A549 (cell line): ENCODE results near the gene PKP4.

Source experiments
- EHMT2 ChIP-seq: fragments of 200-600 bp; sonication (generic); IDR thresholded peaks from 2 replicates; pipeline ENCODE4 v1.6.1; 2016; ENCODE audit warnings: antibody characterized with exemption, low read depth, mild to moderate bottlenecking, moderate library complexity
- EP300 ChIP-seq, 2 experiments: fragments of >200 bp; sonication (Bioruptor Twin); formaldehyde crosslinking; IDR thresholded peaks; 2 replicates in 1 of 2; 3 replicates in 1 of 2; pipeline ENCODE4 v1.6.1; 2016 to 2017
- GATA3 ChIP-seq: IDR thresholded peaks from 2 replicates; pipeline ENCODE4 v1.6.1; 2012; ENCODE audit warnings: borderline replicate concordance
- JUN ChIP-seq, 2 experiments: fragments of >200 bp; sonication (Bioruptor Twin); formaldehyde crosslinking; IDR thresholded peaks; 2 replicates in 1 of 2; 3 replicates in 1 of 2; pipeline ENCODE4 v1.6.1; 2016 to 2017
- MAFK ChIP-seq: fragments of 450-650 bp; IDR thresholded peaks from 2 replicates; pipeline ENCODE4 v1.6.1; 2014; ENCODE audit not compliant: partially characterized antibody
- POLR2A ChIP-seq: IDR thresholded peaks from 2 replicates; pipeline ENCODE4 v1.6.1; 2012; ENCODE audit warnings: mild to moderate bottlenecking, low read length
- RFX5 ChIP-seq: fragments of 450-650 bp; IDR thresholded peaks from 2 replicates; pipeline ENCODE4 v1.7.1; 2014; ENCODE audit warnings: antibody characterized with exemption, mild to moderate bottlenecking, moderate library complexity
- SMC3 ChIP-seq: fragments of >200 bp; sonication (Bioruptor Twin); formaldehyde crosslinking; IDR thresholded peaks from 3 replicates; pipeline ENCODE4 v1.6.1; 2018; ENCODE audit warnings: inconsistent platforms
- ZNF302 ChIP-seq: fragments of 250-450 bp; sonication (Bioruptor Pico); IDR thresholded peaks from 2 replicates; pipeline ENCODE4 v1.9.0; 2021; ENCODE audit warnings: inconsistent platforms, mild to moderate bottlenecking, moderate library complexity
- TF ChIP-seq, protein P1 (sequence below): fragments of 200-600 bp; sonication (generic); IDR thresholded peaks from 2 replicates; pipeline ENCODE4 v1.6.1; 2016; ENCODE audit warnings: antibody characterized with exemption, mild to moderate bottlenecking, moderate library complexity
- TF ChIP-seq, protein P2 (sequence below): fragments of >200 bp; sonication (Bioruptor Twin); formaldehyde crosslinking; IDR thresholded peaks from 3 replicates; pipeline ENCODE4 v1.5.1; 2016
- TF ChIP-seq, protein P3 (sequence below): fragments of 150-350 bp; IDR thresholded peaks from 2 replicates; pipeline ENCODE4 v1.6.1; 2014; ENCODE audit warnings: low read depth, mild to moderate bottlenecking, low read length

DNA sequence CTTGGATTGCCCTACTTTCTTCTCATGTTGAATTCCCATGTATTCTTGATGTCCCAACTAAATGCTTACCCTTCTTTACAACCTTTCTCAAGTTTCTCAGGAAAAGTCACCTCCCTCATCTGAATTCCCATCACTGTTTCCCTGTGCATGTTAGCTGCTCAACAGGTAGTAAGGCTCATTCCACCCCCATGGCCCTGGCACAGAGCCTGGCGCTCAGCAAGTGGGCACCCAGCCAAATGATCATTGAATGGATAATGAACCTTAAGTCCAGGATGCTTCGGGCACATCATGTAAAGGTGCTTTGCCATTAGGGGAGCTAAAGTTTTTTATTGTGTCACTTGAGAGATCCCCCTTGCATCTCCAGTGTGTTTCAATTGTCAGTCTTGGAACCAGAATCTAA is 124.0 kb downstream of the PKP4 start:
- TF ChIP-seq, protein P1, sequence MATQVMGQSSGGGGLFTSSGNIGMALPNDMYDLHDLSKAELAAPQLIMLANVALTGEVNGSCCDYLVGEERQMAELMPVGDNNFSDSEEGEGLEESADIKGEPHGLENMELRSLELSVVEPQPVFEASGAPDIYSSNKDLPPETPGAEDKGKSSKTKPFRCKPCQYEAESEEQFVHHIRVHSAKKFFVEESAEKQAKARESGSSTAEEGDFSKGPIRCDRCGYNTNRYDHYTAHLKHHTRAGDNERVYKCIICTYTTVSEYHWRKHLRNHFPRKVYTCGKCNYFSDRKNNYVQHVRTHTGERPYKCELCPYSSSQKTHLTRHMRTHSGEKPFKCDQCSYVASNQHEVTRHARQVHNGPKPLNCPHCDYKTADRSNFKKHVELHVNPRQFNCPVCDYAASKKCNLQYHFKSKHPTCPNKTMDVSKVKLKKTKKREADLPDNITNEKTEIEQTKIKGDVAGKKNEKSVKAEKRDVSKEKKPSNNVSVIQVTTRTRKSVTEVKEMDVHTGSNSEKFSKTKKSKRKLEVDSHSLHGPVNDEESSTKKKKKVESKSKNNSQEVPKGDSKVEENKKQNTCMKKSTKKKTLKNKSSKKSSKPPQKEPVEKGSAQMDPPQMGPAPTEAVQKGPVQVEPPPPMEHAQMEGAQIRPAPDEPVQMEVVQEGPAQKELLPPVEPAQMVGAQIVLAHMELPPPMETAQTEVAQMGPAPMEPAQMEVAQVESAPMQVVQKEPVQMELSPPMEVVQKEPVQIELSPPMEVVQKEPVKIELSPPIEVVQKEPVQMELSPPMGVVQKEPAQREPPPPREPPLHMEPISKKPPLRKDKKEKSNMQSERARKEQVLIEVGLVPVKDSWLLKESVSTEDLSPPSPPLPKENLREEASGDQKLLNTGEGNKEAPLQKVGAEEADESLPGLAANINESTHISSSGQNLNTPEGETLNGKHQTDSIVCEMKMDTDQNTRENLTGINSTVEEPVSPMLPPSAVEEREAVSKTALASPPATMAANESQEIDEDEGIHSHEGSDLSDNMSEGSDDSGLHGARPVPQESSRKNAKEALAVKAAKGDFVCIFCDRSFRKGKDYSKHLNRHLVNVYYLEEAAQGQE: no peak
- TF ChIP-seq RFX5 (no peak), ZNF302 (CRISPR knock-in tag) (no peak), SMC3 (no peak), POLR2A (no peak), EHMT2 (no peak), MAFK (no peak), EP300 (IDR thresholded peaks at IDR 0.05) (no peak), JUN (IDR thresholded peaks at IDR 0.05) (no peak), GATA3 (no peak)
- TF ChIP-seq, protein P2, sequence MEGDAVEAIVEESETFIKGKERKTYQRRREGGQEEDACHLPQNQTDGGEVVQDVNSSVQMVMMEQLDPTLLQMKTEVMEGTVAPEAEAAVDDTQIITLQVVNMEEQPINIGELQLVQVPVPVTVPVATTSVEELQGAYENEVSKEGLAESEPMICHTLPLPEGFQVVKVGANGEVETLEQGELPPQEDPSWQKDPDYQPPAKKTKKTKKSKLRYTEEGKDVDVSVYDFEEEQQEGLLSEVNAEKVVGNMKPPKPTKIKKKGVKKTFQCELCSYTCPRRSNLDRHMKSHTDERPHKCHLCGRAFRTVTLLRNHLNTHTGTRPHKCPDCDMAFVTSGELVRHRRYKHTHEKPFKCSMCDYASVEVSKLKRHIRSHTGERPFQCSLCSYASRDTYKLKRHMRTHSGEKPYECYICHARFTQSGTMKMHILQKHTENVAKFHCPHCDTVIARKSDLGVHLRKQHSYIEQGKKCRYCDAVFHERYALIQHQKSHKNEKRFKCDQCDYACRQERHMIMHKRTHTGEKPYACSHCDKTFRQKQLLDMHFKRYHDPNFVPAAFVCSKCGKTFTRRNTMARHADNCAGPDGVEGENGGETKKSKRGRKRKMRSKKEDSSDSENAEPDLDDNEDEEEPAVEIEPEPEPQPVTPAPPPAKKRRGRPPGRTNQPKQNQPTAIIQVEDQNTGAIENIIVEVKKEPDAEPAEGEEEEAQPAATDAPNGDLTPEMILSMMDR: no peak
- TF ChIP-seq, protein P3, sequence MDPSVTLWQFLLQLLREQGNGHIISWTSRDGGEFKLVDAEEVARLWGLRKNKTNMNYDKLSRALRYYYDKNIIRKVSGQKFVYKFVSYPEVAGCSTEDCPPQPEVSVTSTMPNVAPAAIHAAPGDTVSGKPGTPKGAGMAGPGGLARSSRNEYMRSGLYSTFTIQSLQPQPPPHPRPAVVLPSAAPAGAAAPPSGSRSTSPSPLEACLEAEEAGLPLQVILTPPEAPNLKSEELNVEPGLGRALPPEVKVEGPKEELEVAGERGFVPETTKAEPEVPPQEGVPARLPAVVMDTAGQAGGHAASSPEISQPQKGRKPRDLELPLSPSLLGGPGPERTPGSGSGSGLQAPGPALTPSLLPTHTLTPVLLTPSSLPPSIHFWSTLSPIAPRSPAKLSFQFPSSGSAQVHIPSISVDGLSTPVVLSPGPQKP: no peak
